ENCODE data around the gene ARHGAP1. TPM values are rescaled to one million over a fixed set of nuclear protein-coding genes. Genes with fewer than 3 reads are reported as not detected.

Gene ARHGAP1
- total and polyA plus RNA-seq, 7 donors: 12.5 to 36.1 (median 27.7) TPM

DNA sequence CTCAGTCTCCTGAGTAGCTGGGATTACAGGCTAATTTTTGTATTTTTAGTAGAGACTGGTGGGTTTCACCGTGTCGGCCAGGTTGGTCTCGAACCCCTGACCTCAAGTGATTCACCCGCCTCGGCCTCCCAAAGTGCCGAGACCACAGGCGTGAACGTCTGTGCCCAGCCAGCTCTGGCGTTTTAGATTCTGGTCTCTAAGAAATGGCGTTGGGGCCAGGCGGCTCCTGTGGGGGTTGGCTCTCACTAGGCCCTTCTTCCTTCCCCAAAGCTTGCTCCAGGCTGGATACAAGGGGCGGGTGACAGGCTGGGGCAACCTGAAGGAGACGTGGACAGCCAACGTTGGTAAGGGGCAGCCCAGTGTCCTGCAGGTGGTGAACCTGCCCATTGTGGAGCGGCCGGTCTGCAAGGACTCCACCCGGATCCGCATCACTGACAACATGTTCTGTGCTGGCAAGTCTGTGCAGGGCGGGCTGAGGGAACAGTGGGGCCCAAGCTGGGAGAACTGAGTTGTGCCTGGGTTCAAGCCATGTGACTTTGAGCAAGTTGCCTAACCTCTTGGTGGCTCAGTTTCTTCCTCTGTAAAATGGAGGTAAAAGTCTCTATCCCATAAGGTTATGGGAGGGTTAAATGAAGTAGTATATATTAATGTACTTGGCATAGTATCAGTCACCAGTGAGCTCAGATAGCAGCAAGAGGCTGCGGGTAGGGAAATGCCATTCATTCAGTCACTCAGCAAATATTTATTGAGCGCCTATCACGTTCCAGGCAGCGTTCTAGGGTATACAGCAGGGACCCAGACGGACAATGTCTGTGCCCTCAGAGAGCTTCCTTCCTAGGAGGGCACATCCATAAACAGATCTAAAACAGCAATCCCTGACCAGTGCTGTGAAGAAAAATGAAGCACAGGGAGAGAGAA, 28.9 kb upstream of the ARHGAP1 start:
- intact Hi-C loops (cut with DNase I): no loop called here

DNA sequence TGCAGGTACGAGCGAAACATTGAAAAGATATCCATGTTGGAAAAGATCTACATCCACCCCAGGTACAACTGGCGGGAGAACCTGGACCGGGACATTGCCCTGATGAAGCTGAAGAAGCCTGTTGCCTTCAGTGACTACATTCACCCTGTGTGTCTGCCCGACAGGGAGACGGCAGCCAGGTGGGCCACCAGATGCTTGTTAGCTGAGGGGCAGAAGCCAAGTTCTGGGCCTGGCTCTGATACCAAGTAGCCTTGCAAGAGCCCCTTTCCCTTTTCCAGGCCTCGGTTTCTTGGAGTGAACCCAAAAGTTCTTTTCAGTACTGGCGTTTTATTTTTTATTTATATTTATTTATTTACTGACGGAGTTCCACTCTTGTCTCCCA, 28.2 kb upstream of the ARHGAP1 start:
- DNase-seq (no peak), ATAC-seq (no peak)
- Histone ChIP-seq H3K27ac (no peak overlapping the region), H3K27me3 (ENCODE audit: insufficient read depth in 3 of 3, low read length in 2 of 3) (no peaks in the 10 kb centered on the region), H3K4me3 (no peak overlapping the region), H3K9me3 (no peaks in the 10 kb centered on the region), H3K4me1 (no peaks in the 10 kb centered on the region), H3K36me3 (ENCODE audit: insufficient read depth in 1 of 2, low read depth in 1 of 2) (no peaks in the 10 kb centered on the region)
- TF ChIP-seq, protein P1, sequence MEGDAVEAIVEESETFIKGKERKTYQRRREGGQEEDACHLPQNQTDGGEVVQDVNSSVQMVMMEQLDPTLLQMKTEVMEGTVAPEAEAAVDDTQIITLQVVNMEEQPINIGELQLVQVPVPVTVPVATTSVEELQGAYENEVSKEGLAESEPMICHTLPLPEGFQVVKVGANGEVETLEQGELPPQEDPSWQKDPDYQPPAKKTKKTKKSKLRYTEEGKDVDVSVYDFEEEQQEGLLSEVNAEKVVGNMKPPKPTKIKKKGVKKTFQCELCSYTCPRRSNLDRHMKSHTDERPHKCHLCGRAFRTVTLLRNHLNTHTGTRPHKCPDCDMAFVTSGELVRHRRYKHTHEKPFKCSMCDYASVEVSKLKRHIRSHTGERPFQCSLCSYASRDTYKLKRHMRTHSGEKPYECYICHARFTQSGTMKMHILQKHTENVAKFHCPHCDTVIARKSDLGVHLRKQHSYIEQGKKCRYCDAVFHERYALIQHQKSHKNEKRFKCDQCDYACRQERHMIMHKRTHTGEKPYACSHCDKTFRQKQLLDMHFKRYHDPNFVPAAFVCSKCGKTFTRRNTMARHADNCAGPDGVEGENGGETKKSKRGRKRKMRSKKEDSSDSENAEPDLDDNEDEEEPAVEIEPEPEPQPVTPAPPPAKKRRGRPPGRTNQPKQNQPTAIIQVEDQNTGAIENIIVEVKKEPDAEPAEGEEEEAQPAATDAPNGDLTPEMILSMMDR (IDR thresholded peaks at IDR 0.05): no peak
- intact Hi-C loops (cut with DNase I): no loop called here
- WGBS, 3 donors: 77 to 84% (median 81%) methylated on average over 9 of the region's 9 CpGs

More for the DNA sequence above, 28.9 kb upstream of the ARHGAP1 start:
- WGBS, 3 donors: 79 to 86% (median 84%) methylated on average over 24 of the region's 24 CpGs
- DNase-seq (no peak), ATAC-seq (no peak)
- Histone ChIP-seq H3K4me3 (no peak overlapping the region), H3K4me1 (no peaks in the 10 kb centered on the region), H3K27ac (no peak overlapping the region), H3K36me3 (ENCODE audit: insufficient read depth in 1 of 2, low read depth in 1 of 2) (no peaks in the 10 kb centered on the region), H3K9me3 (no peaks in the 10 kb centered on the region), H3K27me3 (ENCODE audit: insufficient read depth in 3 of 3, low read length in 2 of 3) (no peaks in the 10 kb centered on the region)
- TF ChIP-seq, protein P1 (IDR thresholded peaks at IDR 0.05): no peak

DNA sequence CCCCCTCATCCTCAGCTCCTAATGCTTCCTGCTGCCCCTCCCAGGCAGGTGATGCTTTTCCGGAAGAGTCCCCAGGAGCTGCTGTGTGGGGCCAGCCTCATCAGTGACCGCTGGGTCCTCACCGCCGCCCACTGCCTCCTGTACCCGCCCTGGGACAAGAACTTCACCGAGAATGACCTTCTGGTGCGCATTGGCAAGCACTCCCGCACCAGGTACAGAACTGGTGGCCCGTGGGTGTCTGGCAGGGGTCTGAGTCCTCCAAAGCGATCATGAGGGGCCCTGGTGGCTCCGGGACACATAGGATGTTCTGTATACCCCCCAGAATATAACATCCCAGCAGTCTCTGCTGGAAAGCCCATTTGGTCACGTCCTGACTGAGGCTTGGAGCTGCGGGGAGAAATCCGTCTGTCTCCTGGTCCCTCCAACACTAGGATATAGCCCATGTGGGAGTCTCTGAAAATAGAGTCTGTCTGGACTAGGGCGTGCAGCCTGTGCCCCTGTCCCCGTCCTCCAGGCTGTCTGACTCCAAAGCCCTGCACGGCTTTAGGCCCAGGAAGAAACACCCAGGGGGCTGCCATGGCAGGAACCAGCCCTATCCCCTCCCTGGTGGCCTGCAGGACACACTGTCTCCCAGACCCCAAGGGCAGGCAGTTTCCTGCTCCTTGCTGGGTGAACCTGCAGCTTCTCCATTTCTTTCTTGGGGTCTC, 27.7 kb upstream of the ARHGAP1 start:
- no peak overlapping the region for H3K4me3 ChIP-seq
- WGBS, 3 donors: 86 to 89% (median 87%) methylated on average over 17 of the region's 17 CpGs
- no peaks in the 10 kb centered on the region for H3K36me3 ChIP-seq (ENCODE audit: insufficient read depth in 1 of 2, low read depth in 1 of 2)
- no peaks in the 10 kb centered on the region for H3K4me1 ChIP-seq
- H3K27ac ChIP-seq: no peak overlapping the region
- DNase-seq: no peak
- no peak for ATAC-seq
- TF ChIP-seq, protein P1 (IDR thresholded peaks at IDR 0.05): no peak
- no peaks in the 10 kb centered on the region for H3K9me3 ChIP-seq
- no peaks in the 10 kb centered on the region for H3K27me3 ChIP-seq (ENCODE audit: insufficient read depth in 3 of 3, low read length in 2 of 3)
- intact Hi-C loops (cut with DNase I): no loop called here

DNA sequence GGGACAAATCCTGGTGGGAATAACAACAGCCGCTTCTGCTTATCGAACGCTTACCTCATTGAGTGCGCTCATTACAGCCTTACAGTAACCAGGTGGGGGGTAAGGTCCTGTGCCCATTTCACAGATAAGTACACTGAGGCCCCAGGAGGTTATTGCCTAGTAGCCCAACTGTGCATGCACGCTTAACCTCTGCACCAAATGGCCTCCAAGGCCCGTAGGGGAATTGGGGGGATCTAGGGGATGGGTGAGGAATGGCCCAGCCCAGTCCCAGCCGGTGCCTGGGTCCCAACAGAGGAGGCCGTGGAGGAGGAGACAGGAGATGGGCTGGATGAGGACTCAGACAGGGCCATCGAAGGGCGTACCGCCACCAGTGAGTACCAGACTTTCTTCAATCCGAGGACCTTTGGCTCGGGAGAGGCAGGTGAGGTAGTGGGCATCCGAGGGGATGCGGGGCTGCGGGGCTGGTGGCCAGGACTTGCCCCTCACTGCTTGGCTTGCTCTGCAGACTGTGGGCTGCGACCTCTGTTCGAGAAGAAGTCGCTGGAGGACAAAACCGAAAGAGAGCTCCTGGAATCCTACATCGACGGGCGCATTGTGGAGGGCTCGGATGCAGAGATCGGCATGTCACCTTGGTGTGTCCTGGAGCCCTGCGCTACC, 25.9 kb upstream of the ARHGAP1 start:
- ATAC-seq: no peak

More for the DNA sequence above, 25.9 kb upstream of the ARHGAP1 start:
- Histone ChIP-seq H3K36me3 (ENCODE audit: insufficient read depth in 1 of 2, low read depth in 1 of 2) (no peaks in the 10 kb centered on the region), H3K9me3 (no peaks in the 10 kb centered on the region), H3K4me3 (no peak overlapping the region), H3K27me3 (ENCODE audit: insufficient read depth in 3 of 3, low read length in 2 of 3) (no peaks in the 10 kb centered on the region), H3K4me1 (no peaks in the 10 kb centered on the region), H3K27ac (no peak overlapping the region)
- DNase-seq: no peak
- 87 to 92% (median 90%) methylated on average over 23 to 26 of the region's 26 CpGs for WGBS, 3 donors
- intact Hi-C loops (cut with DNase I): no loop called here
- TF ChIP-seq, protein P1 (IDR thresholded peaks at IDR 0.05): no peak
